ENCODE measurements around the gene DNMBP. TPM values are rescaled to one million over a fixed set of nuclear protein-coding genes. Genes with fewer than 3 reads are reported as not detected.
"Not testable (repeated sequence)": the region's sequence is repeated elsewhere in the genome, so short reads cannot be mapped to it uniquely, and the experiment has no call there.

The DNMBP gene
- total RNA-seq, 1 donor from 2014 or later, result 19.7 TPM

DNA sequence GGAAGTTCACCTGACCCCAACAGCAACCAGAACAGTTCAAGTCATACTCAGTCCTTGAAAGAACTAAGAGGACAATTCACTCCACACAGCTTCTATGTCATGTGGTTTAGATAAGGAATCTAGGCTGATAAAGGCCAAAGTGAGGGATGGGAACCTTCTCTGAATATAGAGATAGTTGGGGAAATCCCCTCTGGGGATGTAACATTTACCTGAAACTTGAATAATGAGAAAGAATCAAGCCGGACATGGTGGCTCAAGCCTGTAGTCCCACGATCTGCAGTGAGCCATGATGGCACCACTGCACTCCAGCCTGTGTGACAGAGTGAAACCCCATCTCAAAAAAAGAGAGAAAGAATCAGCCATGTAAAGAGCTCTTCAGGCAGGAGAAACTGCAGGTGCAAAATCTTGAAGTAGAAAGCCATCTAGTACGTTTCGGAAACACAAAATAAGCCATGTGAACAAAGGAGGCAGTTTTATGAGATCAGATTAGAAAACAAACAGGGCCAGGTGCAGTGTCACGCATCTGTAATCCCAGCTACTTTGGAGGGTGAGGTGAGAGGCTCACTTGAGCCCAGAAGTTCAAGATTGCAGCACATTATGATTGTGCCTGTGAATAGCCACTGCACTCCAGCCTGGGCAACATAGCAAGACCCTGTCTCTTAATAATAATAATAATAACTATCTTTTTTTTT lies 4.5 kb upstream of the DNMBP start:
- no peak for DNase-seq (ENCODE audit: low spot score)

GRCh38 chr10:100013621-100014020 lies 3.9 kb upstream of the DNMBP start:
- no peak for DNase-seq (ENCODE audit: low spot score)

GRCh38 chr10:100011906-100012305 lies 2.2 kb upstream of the DNMBP start:
- not testable (repeated sequence) for DNase-seq (ENCODE audit: low spot score)

- DNase-seq (ENCODE audit: low spot score), result no peak
Observed at GRCh38 chr10:100009283-100009792, 409 bp downstream of the DNMBP start.

DNA sequence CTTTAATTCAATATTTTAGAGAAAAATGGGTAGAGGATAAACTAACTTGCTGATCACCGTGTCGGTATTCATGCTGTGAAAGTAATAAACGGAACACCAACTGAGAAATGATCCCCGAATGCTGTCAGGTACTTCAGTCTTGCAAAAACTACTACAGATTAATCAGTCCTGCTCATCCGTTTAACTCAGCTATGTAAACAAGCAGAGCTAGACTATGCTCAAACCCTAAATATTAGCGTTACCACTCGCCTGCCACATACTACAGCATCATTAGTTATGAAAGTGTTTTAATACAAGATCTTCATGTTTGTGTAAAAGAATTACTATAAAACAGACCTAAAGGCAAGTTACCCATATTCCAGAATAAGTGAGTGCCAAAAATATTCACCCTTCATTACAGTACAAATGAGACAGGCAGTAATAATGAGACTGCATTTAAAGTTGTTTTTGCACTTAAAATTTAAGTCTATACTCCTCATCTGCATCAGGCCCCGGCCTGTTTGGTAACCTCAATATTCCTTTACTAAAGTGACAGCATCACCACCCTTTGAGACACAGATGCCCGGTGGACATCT lies 952 bp downstream of the DNMBP start:
- DNase-seq (ENCODE audit: low spot score), result no peak

DNA sequence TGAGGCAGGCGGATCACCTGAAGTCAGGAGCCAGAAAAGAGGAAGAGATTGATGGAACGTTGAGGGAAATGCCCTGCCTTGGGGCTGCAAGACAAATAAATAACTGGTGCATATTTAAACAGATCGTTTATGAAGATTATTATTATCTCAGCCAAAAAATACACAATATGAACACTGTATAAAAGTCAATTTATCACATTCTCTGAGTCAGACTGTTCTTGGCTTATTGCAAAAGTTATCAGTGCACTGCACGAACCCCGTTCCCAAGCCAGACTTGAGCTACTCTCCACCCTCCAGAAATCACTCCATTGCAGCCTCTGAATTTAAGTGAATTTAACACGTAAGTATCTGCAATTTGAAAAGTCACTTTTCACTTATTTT lies 1.6 kb downstream of the DNMBP start:
- no peak for DNase-seq (ENCODE audit: low spot score)

- no peak for DNase-seq (ENCODE audit: low spot score)
Observed at GRCh38 chr10:100007231-100008141, 2.3 kb downstream of the DNMBP start.

DNA sequence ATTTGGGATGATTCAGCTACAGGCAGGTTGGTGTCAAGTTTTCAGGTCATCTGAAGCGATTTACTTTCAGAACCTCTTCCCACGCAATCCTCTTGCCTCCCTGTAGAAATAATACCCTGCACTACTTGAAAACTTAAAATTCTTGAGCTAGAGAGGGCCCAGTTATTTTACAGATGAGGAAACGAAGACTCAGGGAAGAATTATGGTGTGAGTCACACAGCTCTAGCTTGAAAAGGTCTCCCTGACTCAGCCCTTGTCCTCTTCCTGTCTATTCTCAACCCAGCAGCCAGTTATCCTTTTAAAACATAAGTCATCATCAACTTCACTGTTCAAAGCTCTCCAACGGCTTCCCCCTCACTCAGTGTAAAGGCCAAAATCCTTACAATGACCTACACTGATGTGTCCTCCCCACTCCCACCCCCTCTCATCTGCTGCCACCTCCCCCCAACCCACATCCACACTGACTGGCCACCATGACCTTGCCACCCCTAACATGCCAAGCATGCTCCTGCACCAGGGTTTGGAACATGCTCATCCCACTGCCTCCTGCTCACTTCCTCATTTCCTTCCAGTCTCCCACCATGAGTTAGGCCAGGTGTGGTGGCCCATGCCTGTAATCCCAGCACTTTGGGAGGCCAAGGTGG lies 3.4 kb downstream of the DNMBP start:
- DNase-seq (ENCODE audit: low spot score), result no peak

- no peak for DNase-seq (ENCODE audit: low spot score)
Observed at GRCh38 chr10:100004805-100005510, 4.8 kb downstream of the DNMBP start.

- DNase-seq (ENCODE audit: low spot score), result no peak
Observed at GRCh38 chr10:100000109-100000644, 9.6 kb downstream of the DNMBP start.

DNA sequence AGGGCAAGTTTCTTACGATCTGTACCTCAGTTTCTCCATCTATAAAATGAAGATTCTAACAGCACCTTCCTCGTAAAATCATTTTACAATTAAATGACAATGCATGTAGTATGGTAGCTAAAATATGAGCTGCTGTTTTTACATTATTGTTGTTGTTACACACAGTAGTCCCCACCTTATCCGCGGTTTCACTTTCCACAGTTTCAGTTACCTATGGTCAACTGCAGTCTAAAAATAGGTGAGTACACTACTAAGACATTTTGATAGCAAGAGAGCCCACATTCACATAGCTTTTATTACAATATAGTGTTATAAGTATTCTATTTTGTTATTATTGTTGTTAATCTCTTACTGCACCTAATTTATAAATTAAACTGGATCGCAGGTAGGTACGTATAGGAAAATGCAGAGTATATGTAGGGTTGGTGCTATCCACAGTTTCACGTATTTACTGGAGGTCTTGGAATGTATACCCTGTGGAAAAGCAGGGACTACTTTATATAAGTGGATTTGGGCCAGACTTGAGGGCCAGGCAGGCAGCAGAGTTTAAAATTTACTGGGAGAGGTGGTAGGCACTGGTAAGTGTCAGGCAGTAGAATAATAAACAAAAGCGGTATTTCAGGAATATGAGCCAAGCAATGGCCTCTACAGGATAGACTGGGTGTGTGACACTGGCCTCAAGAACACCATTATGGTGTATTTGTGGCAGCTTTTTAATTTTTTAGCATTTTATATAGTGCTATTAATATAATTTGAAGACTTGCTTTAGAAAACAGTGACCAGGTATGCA lies 10.2 kb downstream of the DNMBP start:
- no peak for DNase-seq (ENCODE audit: low spot score)

- DNase-seq (ENCODE audit: low spot score), result no peak
Observed at GRCh38 chr10:99998889-99999288, 10.9 kb downstream of the DNMBP start.

DNA sequence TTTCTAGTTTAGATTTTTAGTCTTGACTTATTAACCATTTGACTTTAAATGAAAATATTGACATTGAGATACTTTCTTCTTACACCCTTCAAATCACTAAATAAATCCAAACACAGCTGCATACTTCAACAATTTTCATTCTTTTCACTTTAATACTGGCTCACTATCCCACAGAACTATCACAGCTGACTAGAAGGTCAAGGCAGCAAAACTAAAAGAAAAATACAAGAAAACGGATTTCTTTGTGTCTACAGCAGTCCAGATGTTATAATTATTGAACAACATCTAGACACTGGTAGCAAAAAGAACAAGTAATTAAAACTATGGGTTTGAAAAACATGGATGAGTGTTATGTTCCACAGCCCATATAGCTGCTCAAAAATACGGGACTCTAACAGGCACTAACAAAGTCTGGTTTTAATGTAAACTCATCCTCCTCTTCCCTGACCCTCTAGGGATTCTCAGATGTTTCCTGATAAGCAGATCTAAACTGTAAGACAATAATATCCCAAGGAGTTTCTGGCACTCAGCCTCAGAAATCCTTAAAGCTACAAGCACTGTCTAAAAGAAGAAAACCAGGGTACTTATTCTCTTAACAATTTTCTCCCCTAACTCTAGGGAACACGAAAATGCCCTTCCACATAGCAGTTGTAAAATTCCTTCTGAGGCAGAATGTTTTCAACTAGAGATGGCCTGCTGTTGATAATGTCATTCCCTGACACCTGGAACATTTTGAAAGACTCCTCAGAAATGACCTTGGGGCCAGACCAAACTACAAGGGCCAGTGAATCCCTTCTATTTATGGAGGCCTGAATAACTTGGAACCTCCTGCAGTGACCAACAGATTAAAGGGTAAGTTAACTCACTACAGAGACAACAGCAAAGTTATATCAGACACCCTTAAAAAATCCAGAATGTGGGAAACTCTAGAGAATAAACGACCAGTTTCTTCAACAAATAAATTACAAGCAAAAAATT lies 12.8 kb downstream of the DNMBP start:
- DNase-seq (ENCODE audit: low spot score), result no peak

DNA sequence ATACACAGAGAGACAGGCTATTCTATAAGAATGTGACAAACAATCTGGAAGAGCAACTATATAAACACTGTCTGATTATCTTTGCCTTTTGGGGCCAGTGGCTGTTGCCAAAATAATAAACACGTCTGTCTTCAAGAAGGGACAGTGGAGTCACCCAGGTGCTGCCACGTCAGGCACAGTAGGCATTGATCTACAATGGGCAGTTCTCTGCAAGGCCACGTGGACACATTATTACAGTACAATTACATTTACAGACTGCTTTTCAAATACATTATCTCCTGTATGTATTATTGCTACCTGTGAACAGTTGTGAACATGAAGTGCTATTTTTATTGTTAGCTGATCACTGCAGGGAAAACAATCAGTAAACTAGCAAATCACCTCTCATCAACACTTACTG lies 14.0 kb downstream of the DNMBP start:
- no peak for DNase-seq (ENCODE audit: low spot score)

- DNase-seq (ENCODE audit: low spot score), result no peak
Observed at GRCh38 chr10:99995269-99995668, 14.5 kb downstream of the DNMBP start.

GRCh38 chr10:99994801-99995200 lies 14.9 kb downstream of the DNMBP start:
- DNase-seq (ENCODE audit: low spot score), result no peak

DNA sequence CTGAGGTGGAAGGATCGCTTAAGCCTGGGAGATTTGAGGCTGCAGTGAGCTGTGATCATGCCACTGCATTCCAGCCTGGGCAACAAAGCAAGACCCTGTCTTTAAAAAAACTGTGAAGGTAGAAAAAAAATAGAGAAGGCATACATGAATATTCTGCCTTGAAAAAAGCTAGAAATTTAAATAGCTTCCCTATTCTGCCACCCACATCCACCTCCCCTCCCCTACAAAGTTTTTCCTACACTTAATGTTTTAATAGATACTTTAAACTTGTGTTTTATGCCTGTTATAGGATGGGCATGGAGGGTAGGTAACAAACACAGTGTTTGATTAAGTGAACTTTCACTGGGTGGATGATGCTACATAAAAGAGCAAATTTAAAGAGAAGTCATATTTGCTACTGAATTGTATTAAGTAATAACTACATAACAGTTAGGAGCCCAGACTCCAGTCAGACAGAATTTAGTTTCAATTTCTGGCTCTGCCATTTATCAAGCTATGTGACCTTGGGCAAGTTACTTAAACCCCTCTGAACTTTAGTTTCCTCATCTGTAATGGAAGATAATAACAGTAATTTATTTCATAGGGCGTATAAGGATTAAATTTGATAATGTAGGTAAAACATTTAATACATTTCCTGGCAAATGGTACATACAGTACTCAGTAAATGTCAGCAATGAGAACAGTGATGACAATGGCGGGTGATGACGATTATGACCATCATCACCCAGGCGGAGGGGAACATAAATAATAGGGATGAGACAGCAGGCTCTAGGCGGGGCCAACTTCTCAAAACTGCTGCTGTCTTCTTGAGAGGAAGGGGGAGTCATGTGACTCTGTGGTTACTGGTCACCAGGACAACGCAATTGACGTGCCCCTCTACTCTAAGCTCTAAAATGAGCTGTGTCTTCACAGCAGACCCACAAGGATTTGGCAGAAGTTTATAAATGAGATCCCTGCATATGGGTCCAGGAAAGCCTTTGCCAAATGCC lies 15.8 kb downstream of the DNMBP start:
- DNase-seq (ENCODE audit: low spot score), result no peak
